PC-3 (cell line): Measurements from ENCODE around the gene FOXP4. TPM values are rescaled to one million over a fixed set of nuclear protein-coding genes. Genes with fewer than 3 reads are reported as not detected.

ENCODE experiments used
- ATAC-seq: fragments of 200-7000 bp; cut with Tn5 transposase; 2 replicates; pipeline ENCODE4 v1.9.1; 2020; ENCODE audit warnings: mild to moderate bottlenecking, moderate library complexity
- BruUV-seq: library from RNA; stranded (reverse); fragments of 400-500 nt; replicated peaks from 2 replicates; lab custom pipeline; 2021; lab: Mats Ljungman, UMichigan
- CTCF ChIA-PET: fragments of 300-600 bp; sonication (Branson Sonifier 250); formaldehyde crosslinking; loops from one replicate; lab custom pipeline; 2022; ENCODE audit warnings: antibody characterized with exemption; lab: Charles Lee
- POLR2A ChIA-PET: fragments of 300-600 bp; sonication (Branson Sonifier 250); formaldehyde crosslinking; loops from one replicate; lab custom pipeline; 2022; ENCODE audit warnings: antibody characterized with exemption; ENCODE audit not compliant: unreplicated experiment; lab: Charles Lee
- DNase-seq: peaks from one replicate; pipeline ENCODE4 v3.0.0-alpha.2; 2015
- H2AFZ ChIP-seq: fragments of 300-600 bp; sonication (generic); 2 replicates; pipeline ENCODE4 v1.6.0; 2016; ENCODE audit warnings: antibody characterized with exemption, low read length
- H3F3A ChIP-seq: fragments of 300-600 bp; sonication (generic); one replicate; pipeline ENCODE4 v1.6.0; 2017; ENCODE audit warnings: antibody characterized with exemption, low read length, control low read depth, mild to moderate bottlenecking; ENCODE audit not compliant: unreplicated experiment
- H3K27ac ChIP-seq: fragments of 300-600 bp; sonication (generic); 2 replicates; pipeline ENCODE4 v1.5.1; 2016; ENCODE audit warnings: mild to moderate bottlenecking, low read length
- H3K27me3 ChIP-seq: fragments of 300-600 bp; sonication (generic); 2 replicates; pipeline ENCODE4 v1.6.1; 2016; ENCODE audit warnings: low read length, mixed read lengths
- H3K36me3 ChIP-seq: fragments of 300-600 bp; sonication (generic); 2 replicates; pipeline ENCODE4 v1.6.1; 2016; ENCODE audit warnings: low read depth, mixed run types, low read length, mixed read lengths
- H3K4me1 ChIP-seq: fragments of 300-600 bp; sonication (generic); 2 replicates; pipeline ENCODE4 v1.5.1; 2016; ENCODE audit warnings: low read length; ENCODE audit not compliant: insufficient read depth
- H3K4me2 ChIP-seq: fragments of 300-600 bp; sonication (generic); 2 replicates; pipeline ENCODE4 v1.6.0; 2016; ENCODE audit warnings: low read length
- H3K4me3 ChIP-seq: fragments of 300-600 bp; sonication (generic); 2 replicates; pipeline ENCODE4 v1.5.1; 2016; ENCODE audit warnings: mild to moderate bottlenecking, low read length, mixed read lengths
- H3K79me2 ChIP-seq: fragments of 300-600 bp; sonication (generic); 2 replicates; pipeline ENCODE4 v1.6.1; 2017; ENCODE audit warnings: low read length, mixed read lengths
- H3K9ac ChIP-seq: fragments of 300-600 bp; sonication (generic); 2 replicates; pipeline ENCODE4 v1.6.0; 2016; ENCODE audit warnings: mild to moderate bottlenecking, low read length
- H3K9me2 ChIP-seq: fragments of 300-600 bp; sonication (generic); replicated peaks from 2 replicates; pipeline ENCODE4 v1.6.1; 2016; ENCODE audit warnings: mixed run types, low read length, mixed read lengths
- H3K9me3 ChIP-seq: fragments of 300-600 bp; sonication (generic); 2 replicates; pipeline ENCODE4 v1.6.1; 2016; ENCODE audit warnings: low read length, mixed read lengths
- H4K20me1 ChIP-seq: fragments of 300-600 bp; sonication (generic); 2 replicates; pipeline ENCODE4 v1.6.1; 2016; ENCODE audit warnings: low read length, mixed read lengths
- CTCF ChIP-seq: fragments of 300-600 bp; sonication (generic); conservative IDR thresholded peaks from 2 replicates; pipeline ENCODE4 v1.5.1; 2017; ENCODE audit warnings: antibody characterized with exemption, low read depth, mild to moderate bottlenecking, low read length
- EZH2 ChIP-seq: fragments of 300-600 bp; sonication (generic); IDR thresholded peaks from one replicate; pipeline ENCODE4 v1.6.1; 2017; ENCODE audit warnings: antibody characterized with exemption, mild to moderate bottlenecking, low read length; ENCODE audit not compliant: unreplicated experiment
- EZH2phosphoT487 ChIP-seq: fragments of 300-600 bp; sonication (generic); IDR thresholded peaks from 2 replicates; pipeline ENCODE4 v1.6.1; 2018; ENCODE audit warnings: mild to moderate bottlenecking, antibody characterized with exemption, low read length, borderline replicate concordance
- intact Hi-C: fragments of 100-400 bp; cut with micrococcal nuclease; formaldehyde crosslinking; loops from 2 replicates; pipeline ENCODE4 v1.9.0; 2023
- total RNA-seq: library from RNA; depleted of rRNA; stranded (reverse); fragments of >200 nt; gene quantifications from 2 replicates; pipeline ENCODE4 v1.2.3, GENCODE V29; 2014

Gene FOXP4
- total RNA-seq, 1 experiment from 2014 or later, result 6.7 TPM

- CTCF ChIA-PET, result no interaction called here
- DNase-seq (no peak), ATAC-seq (no peak)
- Histone ChIP-seq H3K4me2 (peak overlapping the region; percentile 71), H3K9me3 (no peaks in the 10 kb centered on the region), H3K27ac (no peak overlapping the region), H3K9me2 (no peaks in the 10 kb centered on the region), H2AFZ (peak overlapping the region; percentile 61), H3K9ac (no peak overlapping the region), H4K20me1 (no peaks in the 10 kb centered on the region), H3K4me1 (peaks cover 25% of the 10 kb centered on the region), H3F3A (no peaks in the 10 kb centered on the region), H3K79me2 (no peaks in the 10 kb centered on the region), H3K36me3 (no peaks in the 10 kb centered on the region), H3K27me3 (no peaks in the 10 kb centered on the region), H3K4me3 (no peak overlapping the region)
- POLR2A ChIA-PET, result no interaction called here
- TF ChIP-seq EZH2 (no peak), EZH2phosphoT487 (no peak)
- intact Hi-C loops, result no loop called here
- BruUV-seq, result no TSS peak
Observed at GRCh38 chr6:41528409-41528963, 17.7 kb upstream of the FOXP4 start.

DNA sequence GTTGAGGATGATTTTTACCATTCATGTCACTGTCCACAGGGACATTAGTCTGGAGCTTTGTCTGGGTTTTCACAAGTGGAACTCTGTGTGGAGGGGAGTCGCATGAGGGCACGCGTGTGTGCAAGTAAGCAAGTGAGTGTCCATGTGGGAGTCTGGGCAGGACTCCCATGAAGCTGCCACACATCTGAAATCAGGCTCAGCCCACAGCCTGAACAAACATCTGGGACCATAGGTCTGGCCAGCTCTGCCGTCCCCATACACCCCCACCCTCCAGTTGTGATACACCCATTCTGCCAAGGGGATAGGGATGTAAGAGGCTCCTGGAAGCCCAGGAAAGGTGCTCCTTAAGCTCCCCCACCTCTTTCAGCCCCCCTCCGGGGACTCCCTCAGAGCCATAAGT lies 17.1 kb upstream of the FOXP4 start:
- TF ChIP-seq EZH2phosphoT487 (no peak), CTCF (no peak), EZH2 (no peak)
- Histone ChIP-seq H3K27me3 (no peaks in the 10 kb centered on the region), H3F3A (no peaks in the 10 kb centered on the region), H3K9me2 (no peaks in the 10 kb centered on the region), H3K4me1 (peaks cover 25% of the 10 kb centered on the region), H3K79me2 (no peaks in the 10 kb centered on the region), H2AFZ (no peak overlapping the region), H3K36me3 (no peaks in the 10 kb centered on the region), H3K9me3 (no peaks in the 10 kb centered on the region), H3K4me3 (no peak overlapping the region), H4K20me1 (no peaks in the 10 kb centered on the region), H3K4me2 (no peak overlapping the region), H3K9ac (no peak overlapping the region), H3K27ac (no peak overlapping the region)
- DNase-seq (no peak), ATAC-seq (no peak)
- intact Hi-C loops, result no loop called here
- ChIA-PET POLR2A (no interaction called here), CTCF (no interaction called here)
- no TSS peak for BruUV-seq

GRCh38 chr6:41529970-41530369 lies 16.2 kb upstream of the FOXP4 start:
- Histone ChIP-seq H3F3A (no peaks in the 10 kb centered on the region), H3K79me2 (no peaks in the 10 kb centered on the region), H3K4me2 (no peak overlapping the region), H3K4me3 (no peak overlapping the region), H2AFZ (no peak overlapping the region), H3K27ac (no peak overlapping the region), H3K9ac (no peak overlapping the region), H3K4me1 (peaks cover 25% of the 10 kb centered on the region), H3K9me2 (no peaks in the 10 kb centered on the region), H4K20me1 (no peaks in the 10 kb centered on the region), H3K9me3 (no peaks in the 10 kb centered on the region), H3K36me3 (no peaks in the 10 kb centered on the region), H3K27me3 (no peaks in the 10 kb centered on the region)
- ChIA-PET POLR2A (no interaction called here), CTCF (no interaction called here)
- no peak for ATAC-seq
- intact Hi-C loops, result no loop called here
- TF ChIP-seq CTCF, result no peak
- no peak for TF ChIP-seq EZH2phosphoT487
- no TSS peak for BruUV-seq
- no peak for DNase-seq
